HL-60 (cell line): ENCODE measurements around the gene GRK5.

ENCODE experiments used
- DNase-seq, 2 experiments: peaks; one replicate each; pipeline ENCODE4 v3.0.0-alpha.2; 2010 to 2020; ENCODE audit warnings: low read depth in 1 of 2, low spot score in 1 of 2
- H3K27ac ChIP-seq: fragments of 250-450 bp; sonication (Bioruptor Pico); replicated peaks from 2 replicates; pipeline ENCODE4 v1.5.1; 2020; ENCODE audit warnings: mild to moderate bottlenecking, moderate library complexity
- H3K27me3 ChIP-seq: fragments of 250-450 bp; sonication (Bioruptor Pico); 2 replicates; pipeline ENCODE4 v1.5.1; 2021; ENCODE audit warnings: mild to moderate bottlenecking, moderate library complexity; ENCODE audit not compliant: insufficient read depth, poor library complexity, severe bottlenecking
- H3K4me3 ChIP-seq: replicated peaks from 2 replicates; pipeline ENCODE4 v1.5.1; 2011; ENCODE audit warnings: mild to moderate bottlenecking, control low read depth, low read length; ENCODE audit not compliant: insufficient read depth
- GABPA ChIP-seq: IDR thresholded peaks from 2 replicates; pipeline ENCODE4 v1.6.1; 2012; ENCODE audit warnings: low read depth
- POLR2AphosphoS5 ChIP-seq: IDR thresholded peaks from 2 replicates; pipeline ENCODE4 v1.6.1; 2012; ENCODE audit warnings: low read depth
- SPI1 ChIP-seq: IDR thresholded peaks from 2 replicates; pipeline ENCODE4 v1.6.1; 2012; ENCODE audit warnings: low read depth, mild to moderate bottlenecking, borderline replicate concordance
- TF ChIP-seq, protein P1 (sequence below): IDR thresholded peaks from one replicate; pipeline ENCODE4 v1.5.1; 2011; ENCODE audit warnings: low read length, control low read depth, inconsistent platforms; ENCODE audit not compliant: insufficient read depth
- TF ChIP-seq, protein P2 (sequence below): IDR thresholded peaks from 2 replicates; pipeline ENCODE4 v1.6.1; 2012; ENCODE audit warnings: low read depth; ENCODE audit not compliant: insufficient replicate concordance

GRK5 gene

GRCh38 chr10:119243488-119243887 is 36.1 kb downstream of the GRK5 start:
- Histone ChIP-seq H3K27ac (no peak overlapping the region), H3K4me3 (no peak overlapping the region), H3K27me3 (no peaks in the 10 kb centered on the region)
- DNase-seq: no peak
- TF ChIP-seq, protein P1, sequence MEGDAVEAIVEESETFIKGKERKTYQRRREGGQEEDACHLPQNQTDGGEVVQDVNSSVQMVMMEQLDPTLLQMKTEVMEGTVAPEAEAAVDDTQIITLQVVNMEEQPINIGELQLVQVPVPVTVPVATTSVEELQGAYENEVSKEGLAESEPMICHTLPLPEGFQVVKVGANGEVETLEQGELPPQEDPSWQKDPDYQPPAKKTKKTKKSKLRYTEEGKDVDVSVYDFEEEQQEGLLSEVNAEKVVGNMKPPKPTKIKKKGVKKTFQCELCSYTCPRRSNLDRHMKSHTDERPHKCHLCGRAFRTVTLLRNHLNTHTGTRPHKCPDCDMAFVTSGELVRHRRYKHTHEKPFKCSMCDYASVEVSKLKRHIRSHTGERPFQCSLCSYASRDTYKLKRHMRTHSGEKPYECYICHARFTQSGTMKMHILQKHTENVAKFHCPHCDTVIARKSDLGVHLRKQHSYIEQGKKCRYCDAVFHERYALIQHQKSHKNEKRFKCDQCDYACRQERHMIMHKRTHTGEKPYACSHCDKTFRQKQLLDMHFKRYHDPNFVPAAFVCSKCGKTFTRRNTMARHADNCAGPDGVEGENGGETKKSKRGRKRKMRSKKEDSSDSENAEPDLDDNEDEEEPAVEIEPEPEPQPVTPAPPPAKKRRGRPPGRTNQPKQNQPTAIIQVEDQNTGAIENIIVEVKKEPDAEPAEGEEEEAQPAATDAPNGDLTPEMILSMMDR: no peak
- no peak for TF ChIP-seq POLR2AphosphoS5
- no peak for TF ChIP-seq GABPA
- TF ChIP-seq, protein P2, sequence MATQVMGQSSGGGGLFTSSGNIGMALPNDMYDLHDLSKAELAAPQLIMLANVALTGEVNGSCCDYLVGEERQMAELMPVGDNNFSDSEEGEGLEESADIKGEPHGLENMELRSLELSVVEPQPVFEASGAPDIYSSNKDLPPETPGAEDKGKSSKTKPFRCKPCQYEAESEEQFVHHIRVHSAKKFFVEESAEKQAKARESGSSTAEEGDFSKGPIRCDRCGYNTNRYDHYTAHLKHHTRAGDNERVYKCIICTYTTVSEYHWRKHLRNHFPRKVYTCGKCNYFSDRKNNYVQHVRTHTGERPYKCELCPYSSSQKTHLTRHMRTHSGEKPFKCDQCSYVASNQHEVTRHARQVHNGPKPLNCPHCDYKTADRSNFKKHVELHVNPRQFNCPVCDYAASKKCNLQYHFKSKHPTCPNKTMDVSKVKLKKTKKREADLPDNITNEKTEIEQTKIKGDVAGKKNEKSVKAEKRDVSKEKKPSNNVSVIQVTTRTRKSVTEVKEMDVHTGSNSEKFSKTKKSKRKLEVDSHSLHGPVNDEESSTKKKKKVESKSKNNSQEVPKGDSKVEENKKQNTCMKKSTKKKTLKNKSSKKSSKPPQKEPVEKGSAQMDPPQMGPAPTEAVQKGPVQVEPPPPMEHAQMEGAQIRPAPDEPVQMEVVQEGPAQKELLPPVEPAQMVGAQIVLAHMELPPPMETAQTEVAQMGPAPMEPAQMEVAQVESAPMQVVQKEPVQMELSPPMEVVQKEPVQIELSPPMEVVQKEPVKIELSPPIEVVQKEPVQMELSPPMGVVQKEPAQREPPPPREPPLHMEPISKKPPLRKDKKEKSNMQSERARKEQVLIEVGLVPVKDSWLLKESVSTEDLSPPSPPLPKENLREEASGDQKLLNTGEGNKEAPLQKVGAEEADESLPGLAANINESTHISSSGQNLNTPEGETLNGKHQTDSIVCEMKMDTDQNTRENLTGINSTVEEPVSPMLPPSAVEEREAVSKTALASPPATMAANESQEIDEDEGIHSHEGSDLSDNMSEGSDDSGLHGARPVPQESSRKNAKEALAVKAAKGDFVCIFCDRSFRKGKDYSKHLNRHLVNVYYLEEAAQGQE: no peak
- no peak for TF ChIP-seq SPI1

- no peak overlapping the region for H3K4me3 ChIP-seq
- TF ChIP-seq POLR2AphosphoS5 (no peak), GABPA (no peak)
- H3K27ac ChIP-seq: no peak overlapping the region
- no peaks in the 10 kb centered on the region for H3K27me3 ChIP-seq
- no peak for DNase-seq
Observed at GRCh38 chr10:119243967-119244366, 36.6 kb downstream of the GRK5 start.

DNA sequence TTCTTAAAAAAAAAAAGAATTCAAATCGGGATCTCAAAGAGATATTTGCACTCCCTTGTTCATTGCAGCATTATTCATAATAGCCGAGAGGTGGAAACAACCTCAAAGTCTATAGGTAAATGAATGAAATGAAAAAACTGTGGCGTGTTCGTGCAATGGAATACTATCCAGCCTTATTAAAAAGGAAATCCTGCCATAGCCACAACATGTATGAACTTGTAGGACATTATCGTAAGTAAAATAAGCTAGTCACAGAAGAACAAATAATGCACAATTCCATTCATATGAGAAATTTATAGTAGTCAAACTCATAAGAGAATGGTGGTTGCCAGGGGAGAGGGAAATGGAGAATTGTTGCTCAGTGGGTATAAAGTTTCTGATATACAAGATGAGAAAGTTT is 37.9 kb downstream of the GRK5 start:
- TF ChIP-seq, protein P2: no peak
- TF ChIP-seq SPI1 (no peak), POLR2AphosphoS5 (no peak), GABPA (no peak)
- TF ChIP-seq, protein P1: no peak
- Histone ChIP-seq H3K4me3 (no peak overlapping the region), H3K27ac (no peak overlapping the region), H3K27me3 (no peaks in the 10 kb centered on the region)
- DNase-seq: no peak

GRCh38 chr10:119246862-119247549 is 39.6 kb downstream of the GRK5 start:
- H3K4me3 ChIP-seq: no peak overlapping the region
- H3K27me3 ChIP-seq: no peaks in the 10 kb centered on the region
- no peak for DNase-seq
- TF ChIP-seq POLR2AphosphoS5 (no peak), SPI1 (no peak), GABPA (no peak)
- TF ChIP-seq, protein P2: no peak
- TF ChIP-seq, protein P1: no peak
- no peak overlapping the region for H3K27ac ChIP-seq
